Neural cell (in vitro differentiated cells): Measurements from ENCODE around the gene TULP3. TPM values are rescaled to one million over a fixed set of nuclear protein-coding genes. Genes with fewer than 3 reads are reported as not detected.

Experiments
- H2AFZ ChIP-seq: fragments of 200-600, 300-800 bp; sonication (generic), shearing (Covaris generic); 2 replicates; pipeline ENCODE4 v1.6.0; 2014; ENCODE audit warnings: low read depth, mild to moderate bottlenecking, antibody characterized with exemption, low read length, moderate library complexity
- H3F3A ChIP-seq: fragments of 200-600 bp; shearing (Covaris generic); 2 replicates; pipeline ENCODE4 v1.6.1; 2016; ENCODE audit warnings: mild to moderate bottlenecking, moderate library complexity, mixed read lengths, antibody characterized with exemption, low read length; ENCODE audit not compliant: insufficient read depth, poor library complexity, severe bottlenecking
- H3K27ac ChIP-seq: fragments of 200-600, 300-800 bp; sonication (generic), shearing (Covaris generic); 2 replicates; pipeline ENCODE4 v1.5.1; 2014; ENCODE audit warnings: mild to moderate bottlenecking, low read length, moderate library complexity
- H3K27me3 ChIP-seq: fragments of 300-800, 200-600 bp; sonication (generic), shearing (Covaris generic); 2 replicates; pipeline ENCODE4 v1.6.0; 2014; ENCODE audit warnings: mild to moderate bottlenecking, low read depth, low read length, moderate library complexity; ENCODE audit not compliant: insufficient read depth
- H3K36me3 ChIP-seq: fragments of 300-800, 200-600 bp; sonication (generic), shearing (Covaris generic); 2 replicates; pipeline ENCODE4 v1.5.1; 2014; ENCODE audit warnings: mild to moderate bottlenecking, antibody characterized with exemption, low read length, moderate library complexity; ENCODE audit not compliant: insufficient read depth
- H3K4me2 ChIP-seq: fragments of 300-800, 200-600 bp; sonication (generic), shearing (Covaris generic); 2 replicates; pipeline ENCODE4 v1.6.0; 2014; ENCODE audit warnings: mild to moderate bottlenecking, low read length
- H3K4me3 ChIP-seq: fragments of 300-800, 200-600 bp; sonication (generic), shearing (Covaris generic); 2 replicates; pipeline ENCODE4 v1.5.1; 2014; ENCODE audit warnings: mild to moderate bottlenecking, low read length, moderate library complexity
- H3K79me2 ChIP-seq: fragments of 200-600 bp; shearing (Covaris generic); replicated peaks from 2 replicates; pipeline ENCODE4 v1.6.0; 2014; ENCODE audit warnings: mild to moderate bottlenecking, low read length, moderate library complexity; ENCODE audit not compliant: insufficient read depth
- H3K9ac ChIP-seq: fragments of 300-800, 200-600 bp; sonication (generic), shearing (Covaris generic); 2 replicates; pipeline ENCODE4 v1.6.1; 2016; ENCODE audit warnings: mild to moderate bottlenecking, low read length, mixed read lengths
- H3K9me2 ChIP-seq: fragments of 200-600 bp; shearing (Covaris generic); 2 replicates; pipeline ENCODE4 v1.6.1; 2016; ENCODE audit warnings: mild to moderate bottlenecking, low read length, mixed read lengths; ENCODE audit not compliant: insufficient read depth
- H3K9me3 ChIP-seq: fragments of 200-600, 300-800 bp; sonication (generic), shearing (Covaris generic); 2 replicates; pipeline ENCODE4 v1.6.1; 2016; ENCODE audit warnings: mild to moderate bottlenecking, mixed run types, low read length, moderate library complexity, mixed read lengths
- H4K20me1 ChIP-seq: fragments of 200-600 bp; shearing (Covaris generic); 2 replicates; pipeline ENCODE4 v1.6.1; 2016; ENCODE audit warnings: mild to moderate bottlenecking, mixed run types; ENCODE audit not compliant: insufficient read depth
- CTCF ChIP-seq: fragments of 450-650 bp; IDR thresholded peaks from 2 replicates; pipeline ENCODE4 v1.5.1; 2014; ENCODE audit warnings: antibody characterized with exemption, mild to moderate bottlenecking, moderate library complexity; ENCODE audit not compliant: poor library complexity, severe bottlenecking
- EP300 ChIP-seq: fragments of 450-650 bp; conservative IDR thresholded peaks from 2 replicates; pipeline ENCODE4 v1.6.1; 2014; ENCODE audit warnings: antibody characterized with exemption, mild to moderate bottlenecking, moderate library complexity; ENCODE audit not compliant: poor library complexity, severe bottlenecking
- EZH2 ChIP-seq: fragments of 200-600, 300-800 bp; shearing (Covaris generic), sonication (generic); IDR thresholded peaks from 2 replicates; pipeline ENCODE4 v1.6.1; 2014; ENCODE audit warnings: antibody characterized with exemption, low read length, borderline replicate concordance, mild to moderate bottlenecking; ENCODE audit not compliant: insufficient read depth, poor library complexity, severe bottlenecking
- MXI1 ChIP-seq: fragments of 450-650 bp; conservative IDR thresholded peaks from 2 replicates; pipeline ENCODE4 v1.6.1; 2014; ENCODE audit warnings: antibody characterized with exemption, mild to moderate bottlenecking; ENCODE audit not compliant: poor library complexity, severe bottlenecking
- POLR2AphosphoS5 ChIP-seq: IDR thresholded peaks from 2 replicates; pipeline ENCODE4 v1.6.1; 2012
- RAD21 ChIP-seq: fragments of 450-650 bp; conservative IDR thresholded peaks from 2 replicates; pipeline ENCODE4 v1.6.1; 2014; ENCODE audit warnings: antibody characterized with exemption, mild to moderate bottlenecking, moderate library complexity
- REST ChIP-seq: IDR thresholded peaks from 2 replicates; pipeline ENCODE4 v1.6.1; 2012; ENCODE audit warnings: borderline replicate concordance
- SMC3 ChIP-seq: fragments of 450-650 bp; conservative IDR thresholded peaks from 2 replicates; pipeline ENCODE4 v1.6.1; 2014; ENCODE audit warnings: antibody characterized with exemption, mild to moderate bottlenecking, moderate library complexity; ENCODE audit not compliant: poor library complexity
- TAF1 ChIP-seq: IDR thresholded peaks from 2 replicates; pipeline ENCODE4 v1.6.1; 2012; ENCODE audit warnings: low read depth
- polyA plus RNA-seq: library from polyadenylated mRNA; depleted of rRNA; stranded (reverse); fragments of >200 nt; gene quantifications from 2 replicates; pipeline ENCODE4 v1.2.3, GENCODE V29; 2014

Gene TULP3
- polyA plus RNA-seq, 1 donor from 2014 or later, result 9.3 TPM

GRCh38 chr12:2842948-2843347 lies 47.7 kb upstream of the TULP3 start:
- H2AFZ ChIP-seq, result no peak overlapping the region
- H3K36me3 ChIP-seq, result no peaks in the 10 kb centered on the region
- H4K20me1 ChIP-seq, result no peaks in the 10 kb centered on the region
- H3K9me2 ChIP-seq, result no peaks in the 10 kb centered on the region
- no peaks in the 10 kb centered on the region for H3K79me2 ChIP-seq
- no peak overlapping the region for H3K9ac ChIP-seq
- H3K4me2 ChIP-seq, result no peak overlapping the region
- no peaks in the 10 kb centered on the region for H3K9me3 ChIP-seq
- no peak overlapping the region for H3K4me3 ChIP-seq
- no peak overlapping the region for H3K27ac ChIP-seq
- TF ChIP-seq TAF1 (no peak), CTCF (no peak), REST (no peak), POLR2AphosphoS5 (no peak), SMC3 (no peak), MXI1 (no peak), RAD21 (no peak), EZH2 (no peak), EP300 (no peak)
- no peaks in the 10 kb centered on the region for H3K27me3 ChIP-seq
- no peaks in the 10 kb centered on the region for H3F3A ChIP-seq

- H3K4me2 ChIP-seq, result no peak overlapping the region
Measured at GRCh38 chr12:2844786-2845185, 45.9 kb upstream of the TULP3 start.

GRCh38 chr12:2845280-2845679 lies 45.4 kb upstream of the TULP3 start:
- no peak overlapping the region for H3K4me2 ChIP-seq
- no peaks in the 10 kb centered on the region for H3K79me2 ChIP-seq
- H3F3A ChIP-seq, result no peaks in the 10 kb centered on the region
- TF ChIP-seq EZH2, result no peak
- no peak for TF ChIP-seq TAF1
- no peak for TF ChIP-seq EP300
- TF ChIP-seq REST, result no peak
- TF ChIP-seq CTCF, result no peak
- TF ChIP-seq POLR2AphosphoS5, result no peak
- TF ChIP-seq SMC3, result no peak
- H3K36me3 ChIP-seq, result no peaks in the 10 kb centered on the region
- H3K27me3 ChIP-seq, result no peaks in the 10 kb centered on the region
- no peaks in the 10 kb centered on the region for H3K9me2 ChIP-seq
- no peaks in the 10 kb centered on the region for H3K9me3 ChIP-seq
- no peaks in the 10 kb centered on the region for H4K20me1 ChIP-seq
- no peak overlapping the region for H2AFZ ChIP-seq
- H3K4me3 ChIP-seq, result no peak overlapping the region
- no peak overlapping the region for H3K27ac ChIP-seq
- no peak overlapping the region for H3K9ac ChIP-seq

More at GRCh38 chr12:2844786-2845185, 45.9 kb upstream of the TULP3 start:
- H2AFZ ChIP-seq, result no peak overlapping the region
- no peaks in the 10 kb centered on the region for H3K27me3 ChIP-seq
- H3K79me2 ChIP-seq, result no peaks in the 10 kb centered on the region
- no peak overlapping the region for H3K4me3 ChIP-seq
- no peak overlapping the region for H3K27ac ChIP-seq
- no peaks in the 10 kb centered on the region for H4K20me1 ChIP-seq
- no peaks in the 10 kb centered on the region for H3F3A ChIP-seq
- TF ChIP-seq MXI1, result no peak
- H3K36me3 ChIP-seq, result no peaks in the 10 kb centered on the region
- H3K9me2 ChIP-seq, result no peaks in the 10 kb centered on the region
- H3K9ac ChIP-seq, result no peak overlapping the region
- H3K9me3 ChIP-seq, result no peaks in the 10 kb centered on the region
